Measurements from ENCODE around the gene MOG.
"Not testable (repeated sequence)": the region's sequence is repeated elsewhere in the genome, so short reads cannot be mapped to it uniquely, and the experiment has no call there.

The MOG gene

GRCh38 chr6:29652198-29652584 is 4.7 kb upstream of the MOG start:
- in situ Hi-C loops (cut with HindIII; ENCODE audit: low sequenced_read_pairs) = no loop called here
- no peak for TF ChIP-seq CTCF (IDR thresholded peaks at IDR 0.05; ENCODE audit: low read depth, low read length, missing control alignments)
- no peak for DNase-seq (ENCODE audit: low read depth)
- H3K4me3 ChIP-seq (ENCODE audit: low read depth, low read length) = no peak overlapping the region

- peak; percentile 76 for TF ChIP-seq CTCF (IDR thresholded peaks at IDR 0.05; ENCODE audit: low read depth, low read length, missing control alignments)
- in situ Hi-C loops (cut with HindIII; ENCODE audit: low sequenced_read_pairs) = no loop called here
- peak; percentile 75 for DNase-seq (ENCODE audit: low read depth)
- H3K4me3 ChIP-seq (ENCODE audit: low read depth, low read length) = no peak overlapping the region
Measured at GRCh38 chr6:29653452-29654038, 3.3 kb upstream of the MOG start.

GRCh38 chr6:29655658-29656057 is 1.2 kb upstream of the MOG start:
- in situ Hi-C loops (cut with HindIII; ENCODE audit: low sequenced_read_pairs) = no loop called here

DNA sequence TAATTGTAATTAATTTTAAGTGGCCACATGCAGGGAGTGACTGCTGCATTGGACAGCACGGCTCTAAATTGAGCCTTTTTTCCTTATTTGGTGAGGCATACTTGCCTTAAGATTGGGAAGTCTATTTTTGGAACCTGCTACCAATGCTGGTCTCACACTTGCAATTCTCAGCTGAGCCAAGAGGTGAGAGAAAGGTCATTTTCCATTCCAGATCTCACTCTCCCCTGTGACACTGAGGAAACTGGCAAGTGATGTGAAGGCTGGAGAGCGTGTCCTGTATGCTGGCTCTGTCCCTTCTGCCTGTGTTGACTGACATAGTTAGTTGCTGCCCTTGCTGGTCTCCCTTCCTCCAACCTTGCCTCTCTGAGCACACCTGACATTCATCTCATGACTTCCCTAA is 735 bp upstream of the MOG start:
- in situ Hi-C loops (cut with HindIII; ENCODE audit: low sequenced_read_pairs) = no loop called here
- no peak for TF ChIP-seq CTCF (IDR thresholded peaks at IDR 0.05; ENCODE audit: low read depth, low read length, missing control alignments)
- DNase-seq (ENCODE audit: low read depth) = no peak
- no peak overlapping the region for H3K4me3 ChIP-seq (ENCODE audit: low read depth, low read length)

More at GRCh38 chr6:29655658-29656057, 1.2 kb upstream of the MOG start:
- no peak for DNase-seq (ENCODE audit: low read depth)
- H3K4me3 ChIP-seq (ENCODE audit: low read depth, low read length) = no peak overlapping the region
- TF ChIP-seq CTCF (IDR thresholded peaks at IDR 0.05; ENCODE audit: low read depth, low read length, missing control alignments) = no peak

GRCh38 chr6:29661071-29661470 is 4.2 kb downstream of the MOG start:
- H3K4me3 ChIP-seq (ENCODE audit: low read depth, low read length) = no peak overlapping the region
- TF ChIP-seq CTCF (IDR thresholded peaks at IDR 0.05; ENCODE audit: low read depth, low read length, missing control alignments) = no peak
- DNase-seq (ENCODE audit: low read depth) = no peak
- in situ Hi-C loops (cut with HindIII; ENCODE audit: low sequenced_read_pairs) = no loop called here

DNA sequence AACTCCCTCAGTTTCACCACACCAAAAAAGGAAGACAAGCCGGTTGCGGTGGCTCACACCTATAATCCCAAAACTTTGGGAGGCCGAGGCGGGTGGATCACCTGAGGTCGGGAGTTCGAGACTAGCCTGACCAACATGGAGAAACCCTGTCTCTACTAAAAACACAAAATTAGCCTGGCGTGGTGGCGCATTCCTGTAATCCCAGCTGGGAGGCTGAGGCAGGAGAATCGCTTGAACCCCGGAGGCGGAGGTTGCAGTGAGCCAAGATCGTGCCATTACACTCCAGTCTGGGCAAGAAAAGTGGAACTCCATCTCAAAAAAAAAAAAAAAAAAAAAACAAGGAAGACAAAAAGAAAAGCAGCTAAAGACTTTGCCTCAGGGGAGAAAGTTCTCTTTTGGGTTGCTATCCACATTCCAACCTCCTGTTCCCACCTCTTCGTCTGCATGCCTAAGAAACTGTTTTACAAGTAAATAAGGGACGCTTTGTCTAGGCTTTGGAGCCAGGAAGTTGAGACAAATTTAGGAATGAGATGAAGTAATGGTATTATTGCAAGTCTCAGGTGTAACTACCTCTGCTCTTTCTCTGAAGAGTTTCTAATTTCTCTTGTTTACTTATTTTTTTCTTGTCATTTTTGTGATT is 4.7 kb downstream of the MOG start:
- DNase-seq (ENCODE audit: low read depth); in situ Hi-C loops (cut with HindIII; ENCODE audit: low sequenced_read_pairs); H3K4me3 ChIP-seq (ENCODE audit: low read depth, low read length): not testable (repeated sequence)

- in situ Hi-C loops (cut with HindIII; ENCODE audit: low sequenced_read_pairs) = no loop called here
- TF ChIP-seq CTCF (IDR thresholded peaks at IDR 0.05; ENCODE audit: low read depth, low read length, missing control alignments) = no peak
- H3K4me3 ChIP-seq (ENCODE audit: low read depth, low read length) = no peak overlapping the region
- DNase-seq (ENCODE audit: low read depth) = no peak
Measured at GRCh38 chr6:29663300-29664042, 6.6 kb downstream of the MOG start.
